GM12891 (cell line): ENCODE results near the gene CHRNA10.

Experiments used
- DNase-seq: peaks from one replicate; pipeline ENCODE4 v3.0.0; 2011; ENCODE audit warnings: low spot score; ENCODE audit not compliant: insufficient read length
- FAIRE-seq: peaks from 2 replicates; lab custom pipeline; 2011; peaks lifted over from hg19 to GRCh38; lab: Jason Lieb, UNC
- PAX5 ChIP-seq: IDR thresholded peaks from 2 replicates; pipeline ENCODE4 v1.6.1; 2011; ENCODE audit warnings: low read length, moderate library complexity, mild to moderate bottlenecking; ENCODE audit not compliant: insufficient read depth, severe bottlenecking
- POLR2A ChIP-seq: IDR thresholded peaks from 2 replicates; pipeline ENCODE4 v1.6.1; 2011; ENCODE audit warnings: low read depth, low read length, control low read depth
- POLR2AphosphoS5 ChIP-seq: IDR thresholded peaks from 2 replicates; pipeline ENCODE4 v1.6.1; 2011; ENCODE audit warnings: low read depth, low read length, control low read depth
- POU2F2 ChIP-seq: IDR thresholded peaks from 2 replicates; pipeline ENCODE4 v1.6.1; 2011; ENCODE audit warnings: low read depth, mild to moderate bottlenecking, control low read depth, low read length, moderate library complexity
- SPI1 ChIP-seq: IDR thresholded peaks from 2 replicates; pipeline ENCODE4 v1.6.1; 2011; ENCODE audit warnings: low read depth, low read length, control low read depth
- TAF1 ChIP-seq: IDR thresholded peaks from 2 replicates; pipeline ENCODE4 v1.6.1; 2011; ENCODE audit warnings: low read depth, low read length, control low read depth

CHRNA10 gene

GRCh38 chr11:3685923-3686322, 14.7 kb upstream of the CHRNA10 start:
- FAIRE-seq (no peak), DNase-seq (no peak)
- TF ChIP-seq SPI1: no peak
- no peak for TF ChIP-seq PAX5
- TF ChIP-seq TAF1: no peak
- no peak for TF ChIP-seq POLR2AphosphoS5
- no peak for TF ChIP-seq POLR2A
- TF ChIP-seq POU2F2: no peak

GRCh38 chr11:3684819-3685172, 13.6 kb upstream of the CHRNA10 start:
- no peak for DNase-seq
- no peak for FAIRE-seq
- no peak for TF ChIP-seq POU2F2
- TF ChIP-seq TAF1: no peak
- no peak for TF ChIP-seq POLR2AphosphoS5
- no peak for TF ChIP-seq SPI1
- TF ChIP-seq POLR2A: no peak
- no peak for TF ChIP-seq PAX5

- TF ChIP-seq TAF1: no peak
- TF ChIP-seq POU2F2: no peak
- no peak for TF ChIP-seq POLR2AphosphoS5
- TF ChIP-seq PAX5: no peak
- TF ChIP-seq SPI1: no peak
- no peak for TF ChIP-seq POLR2A
- DNase-seq (no peak), FAIRE-seq (no peak)
These were observed 13.1 kb upstream of the CHRNA10 start for GRCh38 chr11:3684129-3684818.

GRCh38 chr11:3683039-3683438, 11.9 kb upstream of the CHRNA10 start:
- no peak for FAIRE-seq
- DNase-seq: no peak
- TF ChIP-seq POU2F2: no peak
- TF ChIP-seq PAX5: no peak
- no peak for TF ChIP-seq POLR2AphosphoS5
- TF ChIP-seq POLR2A: no peak
- no peak for TF ChIP-seq SPI1
- no peak for TF ChIP-seq TAF1

GRCh38 chr11:3679077-3679476, 7.9 kb upstream of the CHRNA10 start:
- FAIRE-seq: no peak
- TF ChIP-seq POLR2A (no peak), PAX5 (no peak), SPI1 (no peak), POLR2AphosphoS5 (no peak), POU2F2 (no peak), TAF1 (no peak)
- no peak for DNase-seq

- no peak for TF ChIP-seq POU2F2
- no peak for TF ChIP-seq PAX5
- TF ChIP-seq TAF1: no peak
- TF ChIP-seq SPI1: no peak
- FAIRE-seq: no peak
- no peak for DNase-seq
These were observed 4.8 kb upstream of the CHRNA10 start for GRCh38 chr11:3675971-3676370.

- no peak for DNase-seq
- TF ChIP-seq SPI1 (no peak), POU2F2 (no peak), POLR2A (no peak), TAF1 (no peak), POLR2AphosphoS5 (no peak), PAX5 (no peak)
- FAIRE-seq: no peak
These were observed 3.0 kb upstream of the CHRNA10 start for GRCh38 chr11:3674189-3674588.

- DNase-seq (no peak), FAIRE-seq (no peak)
- no peak for TF ChIP-seq TAF1
- no peak for TF ChIP-seq POLR2AphosphoS5
- no peak for TF ChIP-seq SPI1
These were observed 1.4 kb downstream of the CHRNA10 start for GRCh38 chr11:3669742-3670183.

- FAIRE-seq (no peak), DNase-seq (no peak)
- no peak for TF ChIP-seq SPI1
- no peak for TF ChIP-seq POU2F2
- TF ChIP-seq POLR2A: no peak
- no peak for TF ChIP-seq TAF1
- no peak for TF ChIP-seq PAX5
- no peak for TF ChIP-seq POLR2AphosphoS5
These were observed 2.1 kb downstream of the CHRNA10 start for GRCh38 chr11:3669128-3669527.

GRCh38 chr11:3667149-3668035, 3.8 kb downstream of the CHRNA10 start:
- FAIRE-seq (no peak), DNase-seq (no peak)
- TF ChIP-seq POU2F2: no peak
